B cell (primary cell): ENCODE results near the gene C11orf21. TPM values are rescaled to one million over a fixed set of nuclear protein-coding genes. Genes with fewer than 3 reads are reported as not detected.

ENCODE experiments used
- ATAC-seq: fragments of 200-7000 bp; cut with Tn5 transposase; one replicate; pipeline ENCODE4 v1.10.0; 2021; ENCODE audit warnings: low read depth, mild to moderate bottlenecking, moderate number of reproducible peaks, moderate library complexity
- CTCF ChIA-PET: fragments of 350-600 bp; sonication (Branson Sonifier 250); formaldehyde crosslinking; loops from one replicate; lab custom pipeline; 2021; ENCODE audit warnings: antibody characterized with exemption, inconsistent platforms; lab: Charles Lee
- POLR2A ChIA-PET: fragments of 350-600 bp; sonication (Branson Sonifier 250); formaldehyde crosslinking; loops from one replicate; lab custom pipeline; 2021; ENCODE audit warnings: antibody characterized with exemption; lab: Charles Lee
- DNase-seq: peaks from one replicate; pipeline ENCODE4 v3.0.0; 2013
- H2AFZ ChIP-seq: 2 replicates; pipeline ENCODE4 v1.6.1; 2012; ENCODE audit warnings: mild to moderate bottlenecking, low read depth, low read length; ENCODE audit not compliant: insufficient read depth, poor library complexity, severe bottlenecking
- H3K27ac ChIP-seq, 2 donors: 1 replicate in 1 of 2; 2 replicates in 1 of 2; pipeline ENCODE4 v1.5.1; 2012 to 2013; ENCODE audit warnings: low read length in 2 of 2, mild to moderate bottlenecking in 2 of 2, moderate library complexity in 1 of 2
- H3K27me3 ChIP-seq, 4 experiments: fragments of 200-600 bp in 1 of 4; sonication (generic) in 1 of 4; replicated peaks in 1 of 4; 1 replicate in 2 of 4; 2 replicates in 2 of 4; pipeline versions ENCODE4 v1.6.1 to v1.7.0; 2013 to 2016; ENCODE audit warnings: low read length in 3 of 4, mild to moderate bottlenecking in 2 of 4, mixed read lengths in 1 of 4, moderate library complexity in 1 of 4; ENCODE audit not compliant: insufficient read depth in 4 of 4, control insufficient read depth in 3 of 4; ENCODE audit errors: control extremely low read depth in 1 of 4
- H3K36me3 ChIP-seq, 2 experiments: replicated peaks in 1 of 2; 1 replicate in 1 of 2; 2 replicates in 1 of 2; pipeline versions ENCODE4 v1.6.1 to v1.7.1; 2013; ENCODE audit warnings: low read length in 1 of 2; ENCODE audit not compliant: insufficient read depth in 2 of 2, control insufficient read depth in 1 of 2; ENCODE audit errors: control extremely low read depth in 1 of 2, extremely low read depth in 1 of 2
- H3K4me1 ChIP-seq, 2 donors: fragments of 200-600 bp in 1 of 2; sonication (generic) in 1 of 2; 1 replicate in 1 of 2; 2 replicates in 1 of 2; pipeline versions ENCODE4 v1.5.1 to v1.6.1; 2013 to 2017; ENCODE audit warnings: low read length in 2 of 2; ENCODE audit not compliant: control insufficient read depth in 2 of 2, insufficient read depth in 2 of 2
- H3K4me2 ChIP-seq: replicated peaks from 2 replicates; pipeline ENCODE3; 2012; ENCODE audit warnings: mild to moderate bottlenecking, low read depth, low read length; ENCODE audit not compliant: poor library complexity, severe bottlenecking
- H3K4me3 ChIP-seq, 5 experiments: fragments of 200-600 bp in 1 of 5; sonication (generic) in 1 of 5; 1 replicate in 3 of 5; 2 replicates in 2 of 5; pipeline versions ENCODE4 v1.5.1 to v1.7.0; 2011 to 2016; ENCODE audit warnings: low read length in 4 of 5, mild to moderate bottlenecking in 4 of 5, low read depth in 2 of 5, control low read depth in 1 of 5, moderate library complexity in 1 of 5; ENCODE audit not compliant: insufficient read depth in 1 of 5; ENCODE audit errors: control extremely low read depth in 1 of 5, extremely low read depth in 1 of 5
- H3K79me2 ChIP-seq: fragments of 200-600 bp; sonication (generic); one replicate; pipeline ENCODE4 v1.6.0; 2016; ENCODE audit warnings: low read length; ENCODE audit not compliant: control insufficient read depth, insufficient read depth
- H3K9ac ChIP-seq: fragments of 200-600 bp; sonication (generic); 2 replicates; pipeline ENCODE4 v1.6.1; 2017; ENCODE audit warnings: mild to moderate bottlenecking, low read length, moderate library complexity
- H3K9me3 ChIP-seq, 3 donors: one replicate each; pipeline versions ENCODE4 v1.6.1 to v1.7.1; 2013; ENCODE audit warnings: low read length in 2 of 3; ENCODE audit not compliant: control insufficient read depth in 2 of 3, insufficient read depth in 1 of 3; ENCODE audit errors: control extremely low read depth in 1 of 3
- H4K20me1 ChIP-seq: 2 replicates; pipeline ENCODE4 v1.6.0; 2012; ENCODE audit warnings: mild to moderate bottlenecking, low read length; ENCODE audit not compliant: insufficient read depth, control insufficient read depth, poor library complexity, severe bottlenecking
- H3K27ac Mint-ChIP-seq: one replicate; pipeline ENCODE4 v1.8.0; 2021; ENCODE audit warnings: mixed read lengths
- H3K27me3 Mint-ChIP-seq: one replicate; pipeline ENCODE4 v1.8.0; 2021; ENCODE audit warnings: mixed read lengths
- H3K4me1 Mint-ChIP-seq: one replicate; pipeline ENCODE4 v1.8.0; 2021; ENCODE audit warnings: mixed read lengths
- H3K4me3 Mint-ChIP-seq: one replicate; pipeline ENCODE4 v1.8.0; 2021; ENCODE audit warnings: mixed read lengths
- H3K9me3 Mint-ChIP-seq: one replicate; pipeline ENCODE4 v1.8.0; 2022; ENCODE audit warnings: mixed read lengths; ENCODE audit not compliant: insufficient read depth
- EZH2 ChIP-seq: IDR thresholded peaks from 2 replicates; pipeline ENCODE4 v1.6.1; 2012; ENCODE audit warnings: borderline replicate concordance, low read depth, mild to moderate bottlenecking, moderate library complexity, low read length; ENCODE audit not compliant: insufficient read depth, poor library complexity, severe bottlenecking
- WGBS: methylation state at CpG from one replicate; pipeline ENCODE4 v1.1.5; 2013; ENCODE audit warnings: missing lambda C conversion rate; ENCODE audit not compliant: insufficient coverage; 5-methylcytosine and 5-hydroxymethylcytosine counted together
- intact Hi-C: fragments of 100-400 bp; cut with micrococcal nuclease; formaldehyde crosslinking; loops from one replicate; pipeline ENCODE4 v1.10.0; 2022
- polyA plus RNA-seq: library from polyadenylated mRNA; depleted of rRNA; stranded (reverse); fragments of >200 nt; gene quantifications from 2 replicates; pipeline ENCODE4 v1.2.3, GENCODE V29; 2012
- total RNA-seq, 2 donors: library from RNA; stranded (reverse); fragments of 120-200 nt in 1 of 2; gene quantifications; 1 replicate in 1 of 2; 2 replicates in 1 of 2; pipeline versions ENCODE4 v1.2.3 to v1.2.4, GENCODE V29; 2013 to 2022
- TF ChIP-seq, protein P1 (sequence below): fragments of 200-600 bp; IDR thresholded peaks from one replicate; pipeline ENCODE4 v1.8.0; 2022; ENCODE audit warnings: antibody characterized with exemption, mild to moderate bottlenecking

The C11orf21 gene
- total and polyA plus RNA-seq, 2 donors (not counting 1 experiment from before 2014, with no cell fraction given): 22.8 to 38.9 TPM

DNA sequence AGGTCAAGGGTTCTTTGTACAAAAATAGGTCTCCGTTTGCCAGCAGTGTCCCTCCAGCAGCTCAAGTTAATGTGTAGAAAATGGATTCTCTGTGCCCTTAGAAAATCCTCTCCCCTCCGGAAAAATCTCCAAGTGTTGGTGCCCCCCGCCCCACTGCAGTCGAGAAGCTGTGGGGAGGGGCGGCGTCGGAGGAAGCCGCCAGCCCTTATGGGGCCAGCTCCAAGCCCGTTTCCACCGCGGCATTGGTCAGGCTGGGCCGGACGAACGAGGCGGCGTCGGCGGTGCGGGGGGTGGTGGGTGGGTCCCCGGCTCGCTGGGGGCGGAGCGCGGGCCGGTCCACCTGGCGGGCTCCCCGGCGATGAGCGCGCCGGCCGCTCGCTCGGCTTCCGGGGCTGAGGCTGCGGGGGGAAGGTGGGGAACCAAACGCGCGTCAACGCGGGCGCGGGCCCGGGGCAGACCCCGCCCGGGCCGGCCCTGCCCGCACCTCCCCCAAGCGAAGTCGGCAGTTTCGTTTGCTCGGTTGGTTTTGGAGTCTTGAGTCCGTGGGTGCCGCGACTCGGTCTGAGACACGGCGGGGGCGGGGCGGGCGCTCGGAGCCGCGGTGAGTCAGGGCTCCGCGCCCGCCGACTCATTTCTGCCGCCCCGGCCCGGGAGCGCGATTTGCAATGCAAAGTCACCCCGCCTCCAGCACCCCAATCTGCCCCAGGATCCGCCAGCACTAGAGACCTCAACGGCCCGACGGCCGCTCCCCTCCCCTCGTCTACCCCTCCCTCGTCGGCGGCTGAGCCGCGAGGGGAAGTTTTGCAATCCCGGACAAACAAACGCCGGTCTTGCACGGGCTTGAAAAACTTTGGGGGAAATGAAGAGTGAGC, 32.8 kb downstream of the C11orf21 start:
- Histone ChIP-seq H3K27me3 (peaks cover 0 to 31% (median 9%) of the 10 kb centered on the region in 4 experiments), H3K9me3 (peaks cover 0 to 24% (median 0%) of the 10 kb centered on the region in 3 donors), H3K27ac (peak overlapping the region in 1 of 2 donors; percentile 8), H3K9ac (peak overlapping the region; percentile 69), H3K4me1 (peaks cover 38 to 48% of the 10 kb centered on the region in 2 donors), H3K36me3 (no peaks in the 10 kb centered on the region), H2AFZ (peak overlapping the region; percentile 79), H4K20me1 (no peaks in the 10 kb centered on the region), H3K4me3 (peak overlapping the region; percentile 31 to 75 (median 52)), H3K4me2 (peak overlapping the region; percentile 92), H3K79me2 (no peaks in the 10 kb centered on the region)
- 2% methylated on average over 70 of the region's 89 CpGs for WGBS
- intact Hi-C loops: loop anchor here (1.0 kb wide), 1 partner anchor 131 kb away; the partner anchor contains the start of gene TSSC4
- H3K27ac Mint-ChIP-seq: peak overlapping the region; percentile 84
- no peaks in the 10 kb centered on the region for H3K9me3 Mint-ChIP-seq
- TF ChIP-seq EZH2: no peak
- TF ChIP-seq, protein P1, sequence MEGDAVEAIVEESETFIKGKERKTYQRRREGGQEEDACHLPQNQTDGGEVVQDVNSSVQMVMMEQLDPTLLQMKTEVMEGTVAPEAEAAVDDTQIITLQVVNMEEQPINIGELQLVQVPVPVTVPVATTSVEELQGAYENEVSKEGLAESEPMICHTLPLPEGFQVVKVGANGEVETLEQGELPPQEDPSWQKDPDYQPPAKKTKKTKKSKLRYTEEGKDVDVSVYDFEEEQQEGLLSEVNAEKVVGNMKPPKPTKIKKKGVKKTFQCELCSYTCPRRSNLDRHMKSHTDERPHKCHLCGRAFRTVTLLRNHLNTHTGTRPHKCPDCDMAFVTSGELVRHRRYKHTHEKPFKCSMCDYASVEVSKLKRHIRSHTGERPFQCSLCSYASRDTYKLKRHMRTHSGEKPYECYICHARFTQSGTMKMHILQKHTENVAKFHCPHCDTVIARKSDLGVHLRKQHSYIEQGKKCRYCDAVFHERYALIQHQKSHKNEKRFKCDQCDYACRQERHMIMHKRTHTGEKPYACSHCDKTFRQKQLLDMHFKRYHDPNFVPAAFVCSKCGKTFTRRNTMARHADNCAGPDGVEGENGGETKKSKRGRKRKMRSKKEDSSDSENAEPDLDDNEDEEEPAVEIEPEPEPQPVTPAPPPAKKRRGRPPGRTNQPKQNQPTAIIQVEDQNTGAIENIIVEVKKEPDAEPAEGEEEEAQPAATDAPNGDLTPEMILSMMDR: no peak
- H3K4me1 Mint-ChIP-seq: peaks cover 43% of the 10 kb centered on the region
- H3K4me3 Mint-ChIP-seq: peak overlapping the region; percentile 84
- ChIA-PET POLR2A (interaction anchor here (0.7 to 0.9 kb wide), 2 partner anchors 31 to 42 kb away, joined by 3 read pairs; no protein-coding TSS in a partner anchor), CTCF (interaction anchor here (0.8 to 2.3 kb wide), 4 partner anchors 32 to 36 kb away, joined by 3 to 12 read pairs (median 4); partner anchors contain the start of gene TSPAN32)
- H3K27me3 Mint-ChIP-seq: peaks cover 2% of the 10 kb centered on the region
- DNase-seq: peak; percentile 78
- peak; percentile 52 for ATAC-seq
